OCI-LY1 (cell line): ENCODE measurements around the gene MAVS.

Experiments
- EZH2 ChIP-seq: fragments of 200-600 bp; sonication (generic), shearing (Covaris generic); IDR thresholded peaks from 2 replicates; pipeline ENCODE4 v1.8.0; 2017; ENCODE audit warnings: borderline replicate concordance, mixed run types, mild to moderate bottlenecking, antibody characterized with exemption, low read length, moderate library complexity, mixed read lengths
- TF ChIP-seq, protein P1 (sequence below): fragments of 200-600 bp; sonication (generic), shearing (Covaris generic); IDR thresholded peaks from 2 replicates; pipeline ENCODE4 v1.5.1; 2017; ENCODE audit warnings: mild to moderate bottlenecking, antibody characterized with exemption, low read length, moderate library complexity, mixed read lengths

- no peak for TF ChIP-seq EZH2
- TF ChIP-seq, protein P1, sequence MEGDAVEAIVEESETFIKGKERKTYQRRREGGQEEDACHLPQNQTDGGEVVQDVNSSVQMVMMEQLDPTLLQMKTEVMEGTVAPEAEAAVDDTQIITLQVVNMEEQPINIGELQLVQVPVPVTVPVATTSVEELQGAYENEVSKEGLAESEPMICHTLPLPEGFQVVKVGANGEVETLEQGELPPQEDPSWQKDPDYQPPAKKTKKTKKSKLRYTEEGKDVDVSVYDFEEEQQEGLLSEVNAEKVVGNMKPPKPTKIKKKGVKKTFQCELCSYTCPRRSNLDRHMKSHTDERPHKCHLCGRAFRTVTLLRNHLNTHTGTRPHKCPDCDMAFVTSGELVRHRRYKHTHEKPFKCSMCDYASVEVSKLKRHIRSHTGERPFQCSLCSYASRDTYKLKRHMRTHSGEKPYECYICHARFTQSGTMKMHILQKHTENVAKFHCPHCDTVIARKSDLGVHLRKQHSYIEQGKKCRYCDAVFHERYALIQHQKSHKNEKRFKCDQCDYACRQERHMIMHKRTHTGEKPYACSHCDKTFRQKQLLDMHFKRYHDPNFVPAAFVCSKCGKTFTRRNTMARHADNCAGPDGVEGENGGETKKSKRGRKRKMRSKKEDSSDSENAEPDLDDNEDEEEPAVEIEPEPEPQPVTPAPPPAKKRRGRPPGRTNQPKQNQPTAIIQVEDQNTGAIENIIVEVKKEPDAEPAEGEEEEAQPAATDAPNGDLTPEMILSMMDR: no peak
These were observed 7.3 kb upstream of the MAVS start for GRCh38 chr20:3839328-3839727.
